GM12872 (cell line): ENCODE results near the gene PRR19.

Source experiments
- CTCF ChIP-seq: IDR thresholded peaks from 3 replicates; pipeline ENCODE4 v1.5.1; 2011; ENCODE audit warnings: low read depth, mild to moderate bottlenecking, low read length, moderate library complexity; ENCODE audit not compliant: insufficient read depth

Gene PRR19

GRCh38 chr19:42351079-42351735 is 49.3 kb downstream of the PRR19 start:
- no peak for TF ChIP-seq CTCF

- TF ChIP-seq CTCF: no peak
These were observed 50.6 kb downstream of the PRR19 start for GRCh38 chr19:42352301-42353259.

GRCh38 chr19:42353341-42354015 is 51.5 kb downstream of the PRR19 start:
- no peak for TF ChIP-seq CTCF

GRCh38 chr19:42355896-42356295 is 54.0 kb downstream of the PRR19 start:
- TF ChIP-seq CTCF: no peak

GRCh38 chr19:42356686-42357085 is 54.8 kb downstream of the PRR19 start:
- no peak for TF ChIP-seq CTCF

GRCh38 chr19:42357290-42357689 is 55.4 kb downstream of the PRR19 start:
- no peak for TF ChIP-seq CTCF
